ENCODE measurements around the gene INHA.

DNA sequence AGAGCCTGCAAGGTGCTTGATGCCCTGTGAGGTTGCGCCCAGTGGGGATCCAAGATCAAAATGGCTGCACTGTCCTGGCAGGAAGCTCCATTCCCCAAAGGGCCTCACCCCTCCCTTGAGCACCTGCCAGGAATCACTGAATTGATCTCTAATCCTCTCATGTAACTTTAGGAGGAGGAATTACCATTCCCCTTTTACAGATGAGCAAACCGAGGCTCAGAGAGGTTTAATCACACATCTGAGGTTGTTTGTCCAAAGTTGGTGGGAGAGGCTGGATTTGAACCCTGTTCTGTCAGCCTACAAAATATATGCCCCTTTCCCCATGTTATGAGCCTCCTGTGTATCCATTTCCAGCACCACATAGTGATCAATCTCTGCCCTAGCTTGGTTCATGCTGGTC, 47.3 kb upstream of the INHA start:
- TF ChIP-seq CTCF (IDR thresholded peaks at IDR 0.05; ENCODE audit: insufficient read depth, low read depth, low read length) = no peak
- no peak for TF ChIP-seq EZH2 (IDR thresholded peaks at IDR 0.05; ENCODE audit: insufficient read depth, low read length)

All from astrocyte (in vitro differentiated cells and primary cell).